H9 (cell line): ENCODE measurements around the gene CCNY. TPM values are rescaled to one million over a fixed set of nuclear protein-coding genes. Genes with fewer than 3 reads are reported as not detected.

Experiments used
- DNase-seq: peaks from one replicate; pipeline ENCODE4 v3.0.0-alpha.2; 2017
- H2AFZ ChIP-seq: one replicate; pipeline ENCODE4 v1.6.1; 2013; ENCODE audit warnings: mild to moderate bottlenecking, low read length, control low read depth, moderate library complexity
- H2AK5ac ChIP-seq: 2 replicates; pipeline ENCODE4 v1.6.1; 2013; ENCODE audit warnings: low read length, control low read depth, mixed read lengths; ENCODE audit not compliant: insufficient read length
- H2BK120ac ChIP-seq: one replicate; pipeline ENCODE4 v1.6.1; 2013; ENCODE audit warnings: low read depth, mild to moderate bottlenecking, low read length, control low read depth, inconsistent platforms; ENCODE audit not compliant: poor library complexity, severe bottlenecking
- H2BK12ac ChIP-seq: 2 replicates; pipeline ENCODE4 v1.6.1; 2013; ENCODE audit warnings: low read length, control low read depth, mixed read lengths, low read depth; ENCODE audit not compliant: insufficient read length
- H2BK15ac ChIP-seq: 2 replicates; pipeline ENCODE4 v1.6.1; 2013; ENCODE audit warnings: low read depth, low read length, control low read depth
- H2BK20ac ChIP-seq: one replicate; pipeline ENCODE4 v1.6.1; 2013; ENCODE audit warnings: low read depth, mild to moderate bottlenecking, low read length, control low read depth, inconsistent platforms; ENCODE audit not compliant: poor library complexity, severe bottlenecking
- H2BK5ac ChIP-seq: 2 replicates; pipeline ENCODE4 v1.6.1; 2013; ENCODE audit warnings: low read length, control low read depth, mixed read lengths; ENCODE audit not compliant: insufficient read length
- H3K14ac ChIP-seq: 2 replicates; pipeline ENCODE4 v1.6.1; 2013; ENCODE audit warnings: low read length, control low read depth; ENCODE audit not compliant: insufficient read depth
- H3K18ac ChIP-seq: 2 replicates; pipeline ENCODE4 v1.6.1; 2013; ENCODE audit warnings: low read depth, mild to moderate bottlenecking, mixed read lengths, low read length, control low read depth; ENCODE audit not compliant: insufficient read length
- H3K23ac ChIP-seq: 2 replicates; pipeline ENCODE4 v1.6.1; 2013; ENCODE audit warnings: low read length, control low read depth, mixed read lengths, low read depth; ENCODE audit not compliant: insufficient read length
- H3K23me2 ChIP-seq: 2 replicates; pipeline ENCODE4 v1.6.1; 2013; ENCODE audit warnings: low read depth, mild to moderate bottlenecking, mixed read lengths, low read length, control low read depth; ENCODE audit not compliant: insufficient read length, poor library complexity, severe bottlenecking
- H3K27ac ChIP-seq: 2 replicates; pipeline ENCODE4 v1.5.1; 2013; ENCODE audit warnings: low read length, control low read depth, mixed read lengths, low read depth; ENCODE audit not compliant: insufficient read length
- H3K27me3 ChIP-seq: 2 replicates; pipeline ENCODE4 v1.6.1; 2013; ENCODE audit warnings: low read length, control low read depth, inconsistent platforms; ENCODE audit not compliant: insufficient read depth
- H3K4ac ChIP-seq: 2 replicates; pipeline ENCODE4 v1.6.1; 2013; ENCODE audit warnings: low read depth, mild to moderate bottlenecking, control low read depth, inconsistent platforms, low read length, moderate library complexity
- H3K4me1 ChIP-seq: 2 replicates; pipeline ENCODE4 v1.6.1; 2013; ENCODE audit warnings: low read length, control low read depth, inconsistent platforms; ENCODE audit not compliant: insufficient read depth
- H3K4me2 ChIP-seq: 2 replicates; pipeline ENCODE4 v1.6.1; 2013; ENCODE audit warnings: low read length, control low read depth, mixed read lengths; ENCODE audit not compliant: insufficient read length, insufficient read depth
- H3K56ac ChIP-seq: 2 replicates; pipeline ENCODE4 v1.6.1; 2013; ENCODE audit warnings: low read depth, mild to moderate bottlenecking, mixed read lengths, low read length, control low read depth; ENCODE audit not compliant: insufficient read length
- H3K79me1 ChIP-seq: 2 replicates; pipeline ENCODE4 v1.6.1; 2013; ENCODE audit warnings: low read depth, mild to moderate bottlenecking, moderate library complexity, low read length, control low read depth, inconsistent platforms; ENCODE audit not compliant: insufficient read depth, poor library complexity, severe bottlenecking
- H3K79me2 ChIP-seq: 2 replicates; pipeline ENCODE4 v1.6.1; 2013; ENCODE audit warnings: low read length, control low read depth, inconsistent platforms; ENCODE audit not compliant: insufficient read depth
- H3K9ac ChIP-seq: 2 replicates; pipeline ENCODE4 v1.6.1; 2013; ENCODE audit warnings: low read length, control low read depth, mixed read lengths; ENCODE audit not compliant: insufficient read length; ENCODE audit errors: extremely low read depth
- H3K9me3 ChIP-seq: one replicate; pipeline ENCODE4 v1.6.1; 2013; ENCODE audit warnings: low read depth, low read length, inconsistent platforms; ENCODE audit not compliant: control insufficient read depth
- H3T11ph ChIP-seq: one replicate; pipeline ENCODE4 v1.6.1; 2013; ENCODE audit warnings: mild to moderate bottlenecking, low read length, control low read depth, inconsistent platforms
- H4K20me1 ChIP-seq: one replicate; pipeline ENCODE4 v1.6.1; 2013; ENCODE audit not compliant: control insufficient read depth, insufficient read length, insufficient read depth
- H4K5ac ChIP-seq: 2 replicates; pipeline ENCODE4 v1.6.1; 2013; ENCODE audit warnings: low read depth, mild to moderate bottlenecking, mixed read lengths, low read length, control low read depth; ENCODE audit not compliant: insufficient read length
- H4K8ac ChIP-seq: replicated peaks from 2 replicates; pipeline ENCODE4 v1.6.1; 2013; ENCODE audit warnings: low read length, control low read depth, mixed read lengths, low read depth; ENCODE audit not compliant: insufficient read length
- H4K91ac ChIP-seq: 2 replicates; pipeline ENCODE4 v1.6.1; 2013; ENCODE audit warnings: low read depth, mild to moderate bottlenecking, moderate library complexity, mixed read lengths, low read length, control low read depth; ENCODE audit not compliant: insufficient read length
- H3K27ac Mint-ChIP-seq, 3 experiments: 2 replicates in 2 of 3; 3 replicates in 1 of 3; pipeline ENCODE4 v1.8.0; 2020 to 2021; ENCODE audit warnings: mixed read lengths in 3 of 3, mild to moderate bottlenecking in 1 of 3, moderate library complexity in 1 of 3
- H3K27me3 Mint-ChIP-seq: 2 replicates; pipeline ENCODE4 v1.8.0; 2021; ENCODE audit warnings: low read depth, mild to moderate bottlenecking, moderate library complexity, mixed read lengths
- H3K36me3 Mint-ChIP-seq, 3 experiments: 2 replicates in 2 of 3; 3 replicates in 1 of 3; pipeline ENCODE4 v1.8.0; 2020 to 2021; ENCODE audit warnings: low read depth in 3 of 3, mixed read lengths in 3 of 3; ENCODE audit not compliant: insufficient read depth in 1 of 3
- H3K4me1 Mint-ChIP-seq, 2 experiments: 2 replicates each; pipeline ENCODE4 v1.8.0; 2020; ENCODE audit warnings: mixed read lengths in 2 of 2
- H3K4me3 Mint-ChIP-seq, 2 experiments: 2 replicates in 1 of 2; 3 replicates in 1 of 2; pipeline ENCODE4 v1.8.0; 2020 to 2021; ENCODE audit warnings: mild to moderate bottlenecking in 2 of 2, mixed read lengths in 2 of 2, moderate library complexity in 1 of 2
- H3K9me3 Mint-ChIP-seq, 2 experiments: 2 replicates in 1 of 2; 3 replicates in 1 of 2; pipeline ENCODE4 v1.8.0; 2020; ENCODE audit warnings: mild to moderate bottlenecking in 2 of 2, mixed read lengths in 2 of 2, moderate library complexity in 1 of 2
- CTCF ChIP-seq: fragments of 200-600 bp; sonication (generic); conservative IDR thresholded peaks from 3 replicates; pipeline ENCODE4 v1.8.0; 2021; ENCODE audit warnings: antibody characterized with exemption, mild to moderate bottlenecking
- WGBS: extraction: QIAGEN DNeasy Blood & Tissue Kit; methylation state at CpG from one replicate; pipeline ENCODE4 v1.1.7; 2013; ENCODE audit warnings: missing lambda C conversion rate, low lambda C conversion rate, mixed read lengths; ENCODE audit not compliant: insufficient read length; ENCODE audit errors: extremely low coverage; 5-methylcytosine and 5-hydroxymethylcytosine counted together
- total RNA-seq: library from RNA; stranded (reverse); gene quantifications from 2 replicates; pipeline ENCODE4 v1.2.1, GENCODE V29; 2021

Gene CCNY
- total RNA-seq, 1 experiment from 2014 or later, result 62.1 TPM

GRCh38 chr10:35379226-35380137 is 43.2 kb downstream of the CCNY start:
- H2AFZ ChIP-seq, result no peak overlapping the region
- H3K4me1 Mint-ChIP-seq, result peaks cover 36 to 43% of the 10 kb centered on the region in 2 experiments
- no peak overlapping the region for H4K91ac ChIP-seq
- H3K18ac ChIP-seq, result no peak overlapping the region
- H2BK120ac ChIP-seq, result no peak overlapping the region
- H3K27ac ChIP-seq, result no peak overlapping the region
- H3K9ac ChIP-seq, result no peak overlapping the region
- H2AK5ac ChIP-seq, result no peak overlapping the region
- H3K27me3 ChIP-seq, result no peaks in the 10 kb centered on the region
- no peak overlapping the region for H3K14ac ChIP-seq
- peaks cover 2% of the 10 kb centered on the region for H4K20me1 ChIP-seq
- H2BK20ac ChIP-seq, result no peak overlapping the region
- no peaks in the 10 kb centered on the region for H3K36me3 Mint-ChIP-seq
- peaks cover 3% of the 10 kb centered on the region for H3K79me1 ChIP-seq
- H3K4me1 ChIP-seq, result peaks cover 8% of the 10 kb centered on the region; the same call in 1 of the 2 replicates
- H3K4me2 ChIP-seq, result no peak overlapping the region
- WGBS, result no CpG with 5 or more reads among the region's 11 CpGs
- H3K4ac ChIP-seq, result no peak overlapping the region
- H3K27ac Mint-ChIP-seq, result peak overlapping the region; percentile 56 to 70 (median 56); a peak in 4 of 7 replicates
- H3K79me2 ChIP-seq, result peaks cover 3% of the 10 kb centered on the region; the same call in 1 of the 2 replicates
- H2BK5ac ChIP-seq, result no peak overlapping the region
- TF ChIP-seq CTCF, result peak; percentile 41; the same call in 2 of the 3 replicates
- H3K9me3 Mint-ChIP-seq, result no peaks in the 10 kb centered on the region
- no peak overlapping the region for H4K5ac ChIP-seq
- H3K9me3 ChIP-seq, result no peaks in the 10 kb centered on the region
- no peak overlapping the region for H3K56ac ChIP-seq
- H3K27me3 Mint-ChIP-seq, result no peaks in the 10 kb centered on the region
- no peak for DNase-seq
- H2BK12ac ChIP-seq, result no peak overlapping the region
- no peak overlapping the region for H2BK15ac ChIP-seq
- no peak overlapping the region; a peak in 1 of 5 replicates for H3K4me3 Mint-ChIP-seq
- H4K8ac ChIP-seq, result no peak overlapping the region
- H3K23me2 ChIP-seq, result no peaks in the 10 kb centered on the region
- H3T11ph ChIP-seq, result no peak overlapping the region
- H3K23ac ChIP-seq, result no peak overlapping the region
